Measurements from ENCODE around the gene PSMD14. TPM values are rescaled to one million over a fixed set of nuclear protein-coding genes. Genes with fewer than 3 reads are reported as not detected.
"Not testable (repeated sequence)": the region's sequence is repeated elsewhere in the genome, so short reads cannot be mapped to it uniquely, and the experiment has no call there.

Gene PSMD14
- total RNA-seq: 10 to 100 TPM; 86.7 to 93.0 TPM

- peaks cover 6% of the 10 kb centered on the region for H3K9me3 Mint-ChIP-seq
- peaks cover 26% of the 10 kb centered on the region for H3K4me1 Mint-ChIP-seq (ENCODE audit: low read depth)
- DNase-seq (peak; percentile 96), ATAC-seq (peak; percentile 92)
- H3K4me3 Mint-ChIP-seq: peak within 1 kb of the TSS; percentile 89
- no peak for TF ChIP-seq CTCF (IDR thresholded peaks at IDR 0.05)
- POLR2A ChIA-PET: interaction anchor here (0.9 to 1.3 kb wide), 5 partner anchors 10 to 647 kb away, joined by 3 to 5 read pairs (median 4); no protein-coding TSS in a partner anchor
- CTCF ChIA-PET: interaction anchor here (1.3 to 1.5 kb wide), 3 partner anchors 35 to 244 kb away, joined by 3 to 4 read pairs (median 4); no protein-coding TSS in a partner anchor
- H3K36me3 Mint-ChIP-seq (ENCODE audit: low read depth): peaks cover 19% of the 10 kb centered on the region
- intact Hi-C loops (cut with micrococcal nuclease): no loop called here
- no peaks in the 10 kb centered on the region for H3K27me3 Mint-ChIP-seq
- peak within 1 kb of the TSS; percentile 93 for H3K27ac Mint-ChIP-seq
Measured at GRCh38 chr2:161308178-161308955, at the start of gene PSMD14. Gene PSMD14 (plus strand): TSS chr2:161308425. CDS start chr2:161318826, 10,401 bp downstream.

- Mint-ChIP-seq H3K27me3 (peaks cover 5% of the 10 kb centered on the region), H3K4me1 (ENCODE audit: low read depth) (no peaks in the 10 kb centered on the region), H3K9me3 (no peaks in the 10 kb centered on the region), H3K36me3 (ENCODE audit: low read depth) (no peaks in the 10 kb centered on the region), H3K4me3 (no peak overlapping the region), H3K27ac (no peak overlapping the region)
- ChIA-PET POLR2A (interaction anchor here (0.6 kb wide), 1 partner anchor 692 kb away, joined by 3 read pairs; no protein-coding TSS in a partner anchor), CTCF (interaction anchor here (0.6 to 1.3 kb wide), 5 partner anchors 9 to 90 kb away, joined by 3 to 8 read pairs (median 3); no protein-coding TSS in a partner anchor)
- ATAC-seq: no peak
- DNase-seq: no peak
- intact Hi-C loops (cut with micrococcal nuclease): no loop called here
- TF ChIP-seq CTCF (IDR thresholded peaks at IDR 0.05): no peak
Measured at GRCh38 chr2:161265874-161266273, 42.4 kb upstream of the PSMD14 start.

- Mint-ChIP-seq H3K27ac (no peak overlapping the region), H3K36me3 (ENCODE audit: low read depth) (no peaks in the 10 kb centered on the region), H3K9me3 (no peaks in the 10 kb centered on the region), H3K4me3 (no peak overlapping the region), H3K4me1 (ENCODE audit: low read depth) (no peaks in the 10 kb centered on the region), H3K27me3 (peaks cover 5% of the 10 kb centered on the region)
- CTCF ChIA-PET: interaction anchor here (2.1 to 3.0 kb wide), 2 partner anchors 19 to 205 kb away, joined by 7 to 18 read pairs; no protein-coding TSS in a partner anchor
- TF ChIP-seq CTCF (IDR thresholded peaks at IDR 0.05): no peak
- intact Hi-C loops (cut with micrococcal nuclease): no loop called here
- POLR2A ChIA-PET: no interaction called here
- DNase-seq (no peak), ATAC-seq (no peak)
Measured at GRCh38 chr2:161269111-161269510, 39.1 kb upstream of the PSMD14 start.

GRCh38 chr2:161273038-161273760, 35.0 kb upstream of the PSMD14 start:
- Mint-ChIP-seq H3K27ac (no peak overlapping the region), H3K4me1 (ENCODE audit: low read depth) (no peaks in the 10 kb centered on the region), H3K4me3 (no peak overlapping the region), H3K27me3 (peaks cover 4% of the 10 kb centered on the region), H3K9me3 (no peaks in the 10 kb centered on the region), H3K36me3 (ENCODE audit: low read depth) (no peaks in the 10 kb centered on the region)
- CTCF ChIA-PET: interaction anchor here (0.6 to 4.4 kb wide), 33 partner anchors 9 to 849 kb away, joined by 3 to 30 read pairs (median 3); partner anchors contain the start of gene PSMD14
- TF ChIP-seq CTCF (IDR thresholded peaks at IDR 0.05): peak; percentile 90
- POLR2A ChIA-PET: no interaction called here
- intact Hi-C loops (cut with micrococcal nuclease): loop anchor here (1.0 to 10.0 kb wide), 3 partner anchors 36 to 198 kb away; no protein-coding TSS in a partner anchor
- ATAC-seq (peak; percentile 73), DNase-seq (peak; percentile 34)

- intact Hi-C loops (cut with micrococcal nuclease): loop anchor here (10.0 kb wide), 1 partner anchor 204 kb away; no protein-coding TSS in a partner anchor
- DNase-seq: not testable (repeated sequence)
- CTCF ChIA-PET: interaction anchor here (1.1 to 2.8 kb wide), 2 partner anchors 32 to 55 kb away, joined by 3 to 10 read pairs; no protein-coding TSS in a partner anchor
Measured at GRCh38 chr2:161278564-161279229, 29.5 kb upstream of the PSMD14 start.

GRCh38 chr2:161279230-161279815, 28.9 kb upstream of the PSMD14 start:
- DNase-seq; H3K36me3 Mint-ChIP-seq (ENCODE audit: low read depth); ATAC-seq; H3K9me3 Mint-ChIP-seq; H3K4me3 Mint-ChIP-seq; H3K4me1 Mint-ChIP-seq (ENCODE audit: low read depth); H3K27ac Mint-ChIP-seq; H3K27me3 Mint-ChIP-seq; POLR2A ChIA-PET: not testable (repeated sequence)
- intact Hi-C loops (cut with micrococcal nuclease): loop anchor here (10.0 kb wide), 1 partner anchor 205 kb away; no protein-coding TSS in a partner anchor
- CTCF ChIA-PET: interaction anchor here (2.8 kb wide), 1 partner anchor 56 kb away, joined by 10 read pairs; no protein-coding TSS in a partner anchor

More at GRCh38 chr2:161278564-161279229, 29.5 kb upstream of the PSMD14 start:
- POLR2A ChIA-PET; ATAC-seq; H3K9me3 Mint-ChIP-seq; H3K27me3 Mint-ChIP-seq; H3K27ac Mint-ChIP-seq; H3K4me1 Mint-ChIP-seq (ENCODE audit: low read depth); H3K4me3 Mint-ChIP-seq; H3K36me3 Mint-ChIP-seq (ENCODE audit: low read depth): not testable (repeated sequence)

- H3K27ac Mint-ChIP-seq; ATAC-seq; POLR2A ChIA-PET; H3K4me3 Mint-ChIP-seq; H3K9me3 Mint-ChIP-seq; intact Hi-C loops (cut with micrococcal nuclease); H3K36me3 Mint-ChIP-seq (ENCODE audit: low read depth); H3K4me1 Mint-ChIP-seq (ENCODE audit: low read depth): not testable (repeated sequence)
- DNase-seq: peak; percentile 22
- CTCF ChIA-PET: interaction anchor here (1.0 kb wide), 1 partner anchor 57 kb away, joined by 3 read pairs; no protein-coding TSS in a partner anchor
- peaks cover 11% of the 10 kb centered on the region for H3K27me3 Mint-ChIP-seq
Measured at GRCh38 chr2:161280906-161281323, 27.3 kb upstream of the PSMD14 start.
